GM23338 (cell line): ENCODE measurements around the gene MRE11. TPM values are rescaled to one million over a fixed set of nuclear protein-coding genes. Genes with fewer than 3 reads are reported as not detected.

Experiments used
- ATAC-seq: fragments of 200-7000 bp; cut with Tn5 transposase; 3 replicates; pipeline ENCODE4 v1.9.1; 2020
- DNase-seq: peaks from one replicate; pipeline ENCODE4 v3.0.0-alpha.2; 2015; ENCODE audit warnings: low spot score
- H2AFZ ChIP-seq: fragments of 200-600 bp; sonication (generic); 2 replicates; pipeline ENCODE4 v1.8.0; 2016; ENCODE audit warnings: antibody characterized with exemption, mild to moderate bottlenecking, moderate library complexity
- H3F3A ChIP-seq: fragments of 200-600 bp; sonication (generic); replicated peaks from 2 replicates; pipeline ENCODE4 v1.8.0; 2017; ENCODE audit warnings: antibody characterized with exemption, mixed run types, low read depth
- H3K27ac ChIP-seq: fragments of 200-600 bp; sonication (generic); 2 replicates; pipeline ENCODE4 v1.6.1; 2016; ENCODE audit warnings: low read depth
- H3K27me3 ChIP-seq: fragments of 200-600 bp; sonication (generic); 2 replicates; pipeline ENCODE4 v1.8.0; 2016; ENCODE audit warnings: mild to moderate bottlenecking, mixed run types, moderate library complexity; ENCODE audit not compliant: insufficient read depth
- H3K36me3 ChIP-seq: fragments of 200-600 bp; sonication (generic); 2 replicates; pipeline ENCODE4 v1.8.0; 2016; ENCODE audit warnings: mild to moderate bottlenecking; ENCODE audit not compliant: insufficient read depth
- H3K4me1 ChIP-seq: fragments of 200-600 bp; sonication (generic); 2 replicates; pipeline ENCODE4 v1.8.0; 2016; ENCODE audit warnings: mild to moderate bottlenecking, moderate library complexity; ENCODE audit not compliant: insufficient read depth
- H3K4me2 ChIP-seq: fragments of 200-600 bp; sonication (generic); 2 replicates; pipeline ENCODE4 v1.7.1; 2017; ENCODE audit warnings: mixed run types
- H3K4me3 ChIP-seq: fragments of 200-600 bp; sonication (generic); 2 replicates; pipeline ENCODE4 v1.6.1; 2016; ENCODE audit warnings: mixed run types
- H3K79me2 ChIP-seq: fragments of 200-600 bp; sonication (generic); replicated peaks from 2 replicates; pipeline ENCODE4 v1.8.0; 2017; ENCODE audit warnings: mild to moderate bottlenecking; ENCODE audit not compliant: insufficient read depth
- H3K9me2 ChIP-seq: fragments of 200-600 bp; sonication (generic); 2 replicates; pipeline ENCODE4 v1.8.0; 2017; ENCODE audit not compliant: insufficient read depth
- H4K20me1 ChIP-seq: fragments of 200-600 bp; sonication (generic); replicated peaks from 2 replicates; pipeline ENCODE4 v1.8.0; 2017; ENCODE audit warnings: mild to moderate bottlenecking; ENCODE audit not compliant: insufficient read depth
- H3K27ac Mint-ChIP-seq: 2 replicates; pipeline ENCODE4 v1.8.0; 2020; ENCODE audit warnings: inconsistent platforms, mild to moderate bottlenecking, moderate library complexity, mixed read lengths
- H3K27me3 Mint-ChIP-seq: 3 replicates; pipeline ENCODE4 v1.8.0; 2022; ENCODE audit warnings: low read depth, mild to moderate bottlenecking, moderate library complexity, mixed read lengths, inconsistent platforms; ENCODE audit not compliant: insufficient read depth, poor library complexity
- H3K36me3 Mint-ChIP-seq: 3 replicates; pipeline ENCODE4 v1.8.0; 2021; ENCODE audit warnings: low read depth, mild to moderate bottlenecking, inconsistent platforms, moderate library complexity, mixed read lengths
- H3K4me1 Mint-ChIP-seq: 3 replicates; pipeline ENCODE4 v1.8.0; 2020; ENCODE audit warnings: mild to moderate bottlenecking, inconsistent platforms, mixed read lengths
- H3K4me3 Mint-ChIP-seq: 3 replicates; pipeline ENCODE4 v1.8.0; 2021; ENCODE audit warnings: moderate library complexity, mild to moderate bottlenecking, inconsistent platforms, mixed read lengths
- H3K9me3 Mint-ChIP-seq: 3 replicates; pipeline ENCODE4 v1.8.0; 2020; ENCODE audit warnings: moderate library complexity, mild to moderate bottlenecking, inconsistent platforms, mixed read lengths
- EZH2 ChIP-seq: fragments of 200-600 bp; sonication (generic); IDR thresholded peaks from one replicate; pipeline ENCODE4 v1.8.0; 2017; ENCODE audit warnings: antibody characterized with exemption, mild to moderate bottlenecking, low read depth; ENCODE audit not compliant: unreplicated experiment
- JUNB ChIP-seq: IDR thresholded peaks from one replicate; pipeline ENCODE4 v1.6.1; 2016; ENCODE audit warnings: antibody characterized with exemption; ENCODE audit not compliant: unreplicated experiment
- NANOG ChIP-seq: IDR thresholded peaks from 2 replicates; pipeline ENCODE4 v1.6.1; 2016; ENCODE audit warnings: antibody characterized with exemption, borderline replicate concordance
- POLR2AphosphoS5 ChIP-seq: IDR thresholded peaks from 2 replicates; pipeline ENCODE4 v1.6.1; 2016; ENCODE audit warnings: antibody characterized with exemption, low read depth
- STAT1 ChIP-seq: IDR thresholded peaks from one replicate; pipeline ENCODE4 v1.6.1; 2016; ENCODE audit warnings: antibody characterized with exemption; ENCODE audit not compliant: unreplicated experiment
- ZNF331 ChIP-seq: fragments of 250-450 bp; sonication (Bioruptor Pico); IDR thresholded peaks from 2 replicates; pipeline ENCODE4 v1.5.0; 2020; ENCODE audit warnings: low read depth, mild to moderate bottlenecking, moderate library complexity
- polyA plus RNA-seq: library from polyadenylated mRNA; unstranded; fragments of >200 nt; fragmentation: Nextera tagmentation; extraction: Ambion mirVana; gene quantifications from 2 replicates; pipeline ENCODE4 v1.2.1, GENCODE V29; 2016
- total RNA-seq: library from RNA; depleted of rRNA; stranded (reverse); fragments of >200 nt; shearing (Covaris generic); gene quantifications from 2 replicates; pipeline ENCODE4 v1.2.3, GENCODE V29; 2014
- TF ChIP-seq, protein P1 (sequence below): fragments of 250-450 bp; sonication (Bioruptor Pico); IDR thresholded peaks from 2 replicates; pipeline ENCODE4 v1.5.0; 2020; ENCODE audit warnings: mild to moderate bottlenecking, moderate library complexity
- TF ChIP-seq, protein P2 (sequence below), 2 experiments: fragments of 200-600 bp in 1 of 2; sonication (generic) in 1 of 2; conservative IDR thresholded peaks; 2 replicates each; pipeline versions ENCODE4 v1.5.1 to v1.6.1; 2016 to 2017; ENCODE audit warnings: antibody characterized with exemption in 2 of 2, low read depth in 2 of 2, mild to moderate bottlenecking in 2 of 2, moderate library complexity in 1 of 2

The MRE11 gene
- total and polyA plus RNA-seq, 2 experiments from 2014 or later: 23.3 to 38.5 TPM

DNA sequence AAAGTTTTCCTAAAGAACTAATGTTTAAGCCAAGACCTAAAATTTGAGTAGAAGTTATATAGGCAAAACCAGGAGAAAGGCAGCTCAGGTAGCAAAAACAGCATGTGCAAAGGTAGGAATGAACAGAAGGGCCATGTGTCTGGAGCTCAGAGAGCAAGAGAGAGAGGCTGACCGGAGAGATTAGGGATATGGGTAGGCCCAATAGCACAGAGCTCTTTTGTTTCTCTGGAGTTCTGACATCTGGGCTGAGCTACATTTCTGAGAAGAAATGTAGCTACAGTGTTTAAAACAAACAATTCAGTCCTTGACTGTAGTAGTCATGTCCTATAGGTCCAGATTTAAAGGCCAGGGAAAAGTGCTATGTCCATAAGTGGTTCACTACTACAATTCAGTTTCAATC is 23.1 kb upstream of the MRE11 start (continued):
- TF ChIP-seq, protein P1, sequence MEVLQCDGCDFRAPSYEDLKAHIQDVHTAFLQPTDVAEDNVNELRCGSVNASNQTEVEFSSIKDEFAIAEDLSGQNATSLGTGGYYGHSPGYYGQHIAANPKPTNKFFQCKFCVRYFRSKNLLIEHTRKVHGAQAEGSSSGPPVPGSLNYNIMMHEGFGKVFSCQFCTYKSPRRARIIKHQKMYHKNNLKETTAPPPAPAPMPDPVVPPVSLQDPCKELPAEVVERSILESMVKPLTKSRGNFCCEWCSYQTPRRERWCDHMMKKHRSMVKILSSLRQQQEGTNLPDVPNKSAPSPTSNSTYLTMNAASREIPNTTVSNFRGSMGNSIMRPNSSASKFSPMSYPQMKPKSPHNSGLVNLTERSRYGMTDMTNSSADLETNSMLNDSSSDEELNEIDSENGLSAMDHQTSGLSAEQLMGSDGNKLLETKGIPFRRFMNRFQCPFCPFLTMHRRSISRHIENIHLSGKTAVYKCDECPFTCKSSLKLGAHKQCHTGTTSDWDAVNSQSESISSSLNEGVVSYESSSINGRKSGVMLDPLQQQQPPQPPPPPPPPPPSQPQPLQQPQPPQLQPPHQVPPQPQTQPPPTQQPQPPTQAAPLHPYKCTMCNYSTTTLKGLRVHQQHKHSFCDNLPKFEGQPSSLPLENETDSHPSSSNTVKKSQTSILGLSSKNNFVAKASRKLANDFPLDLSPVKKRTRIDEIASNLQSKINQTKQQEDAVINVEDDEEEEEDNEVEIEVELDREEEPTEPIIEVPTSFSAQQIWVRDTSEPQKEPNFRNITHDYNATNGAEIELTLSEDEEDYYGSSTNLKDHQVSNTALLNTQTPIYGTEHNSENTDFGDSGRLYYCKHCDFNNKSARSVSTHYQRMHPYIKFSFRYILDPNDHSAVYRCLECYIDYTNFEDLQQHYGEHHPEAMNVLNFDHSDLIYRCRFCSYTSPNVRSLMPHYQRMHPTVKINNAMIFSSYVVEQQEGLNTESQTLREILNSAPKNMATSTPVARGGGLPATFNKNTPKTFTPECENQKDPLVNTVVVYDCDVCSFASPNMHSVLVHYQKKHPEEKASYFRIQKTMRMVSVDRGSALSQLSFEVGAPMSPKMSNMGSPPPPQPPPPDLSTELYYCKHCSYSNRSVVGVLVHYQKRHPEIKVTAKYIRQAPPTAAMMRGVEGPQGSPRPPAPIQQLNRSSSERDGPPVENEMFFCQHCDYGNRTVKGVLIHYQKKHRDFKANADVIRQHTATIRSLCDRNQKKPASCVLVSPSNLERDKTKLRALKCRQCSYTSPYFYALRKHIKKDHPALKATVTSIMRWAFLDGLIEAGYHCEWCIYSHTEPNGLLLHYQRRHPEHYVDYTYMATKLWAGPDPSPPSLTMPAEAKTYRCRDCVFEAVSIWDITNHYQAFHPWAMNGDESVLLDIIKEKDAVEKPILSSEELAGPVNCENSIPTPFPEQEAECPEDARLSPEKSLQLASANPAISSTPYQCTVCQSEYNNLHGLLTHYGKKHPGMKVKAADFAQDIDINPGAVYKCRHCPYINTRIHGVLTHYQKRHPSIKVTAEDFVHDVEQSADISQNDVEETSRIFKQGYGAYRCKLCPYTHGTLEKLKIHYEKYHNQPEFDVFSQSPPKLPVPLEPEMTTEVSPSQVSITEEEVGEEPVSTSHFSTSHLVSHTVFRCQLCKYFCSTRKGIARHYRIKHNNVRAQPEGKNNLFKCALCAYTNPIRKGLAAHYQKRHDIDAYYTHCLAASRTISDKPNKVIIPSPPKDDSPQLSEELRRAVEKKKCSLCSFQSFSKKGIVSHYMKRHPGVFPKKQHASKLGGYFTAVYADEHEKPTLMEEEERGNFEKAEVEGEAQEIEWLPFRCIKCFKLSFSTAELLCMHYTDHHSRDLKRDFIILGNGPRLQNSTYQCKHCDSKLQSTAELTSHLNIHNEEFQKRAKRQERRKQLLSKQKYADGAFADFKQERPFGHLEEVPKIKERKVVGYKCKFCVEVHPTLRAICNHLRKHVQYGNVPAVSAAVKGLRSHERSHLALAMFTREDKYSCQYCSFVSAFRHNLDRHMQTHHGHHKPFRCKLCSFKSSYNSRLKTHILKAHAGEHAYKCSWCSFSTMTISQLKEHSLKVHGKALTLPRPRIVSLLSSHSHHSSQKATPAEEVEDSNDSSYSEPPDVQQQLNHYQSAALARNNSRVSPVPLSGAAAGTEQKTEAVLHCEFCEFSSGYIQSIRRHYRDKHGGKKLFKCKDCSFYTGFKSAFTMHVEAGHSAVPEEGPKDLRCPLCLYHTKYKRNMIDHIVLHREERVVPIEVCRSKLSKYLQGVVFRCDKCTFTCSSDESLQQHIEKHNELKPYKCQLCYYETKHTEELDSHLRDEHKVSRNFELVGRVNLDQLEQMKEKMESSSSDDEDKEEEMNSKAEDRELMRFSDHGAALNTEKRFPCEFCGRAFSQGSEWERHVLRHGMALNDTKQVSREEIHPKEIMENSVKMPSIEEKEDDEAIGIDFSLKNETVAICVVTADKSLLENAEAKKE (CRISPR knock-in tag): no peak

DNA sequence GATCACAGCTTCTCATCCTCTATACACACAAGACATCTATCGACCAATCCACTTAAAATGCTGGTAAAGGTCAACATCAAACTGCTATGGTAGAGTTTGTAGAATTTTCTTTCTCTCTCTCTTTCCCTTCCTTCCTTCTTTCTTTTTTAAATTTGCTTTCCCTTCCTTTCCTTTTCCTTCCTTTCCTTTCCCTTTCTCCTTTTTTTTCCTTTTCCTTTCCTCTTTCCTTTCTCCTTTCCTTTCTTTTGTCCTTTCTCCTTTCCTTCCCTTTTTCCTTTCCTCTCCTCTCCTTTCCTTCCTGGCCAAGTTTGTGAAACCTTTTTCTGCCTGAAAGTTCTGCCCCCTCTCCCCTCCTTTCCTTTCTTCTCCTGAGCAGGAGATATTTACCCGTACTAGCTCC is 21.8 kb upstream of the MRE11 start:
- peaks cover 3% of the 10 kb centered on the region; the same call in 1 of the 3 replicates for H3K9me3 Mint-ChIP-seq
- H4K20me1 ChIP-seq: no peaks in the 10 kb centered on the region
- H3K4me3 Mint-ChIP-seq: no peak overlapping the region
- peaks cover 19% of the 10 kb centered on the region for H3K27me3 Mint-ChIP-seq
- H3K36me3 ChIP-seq: no peaks in the 10 kb centered on the region
- no peaks in the 10 kb centered on the region for H3K79me2 ChIP-seq
- peaks cover 10% of the 10 kb centered on the region; the same call in 1 of the 2 replicates for H3K4me1 ChIP-seq
- no peaks in the 10 kb centered on the region for H3F3A ChIP-seq
- H2AFZ ChIP-seq: no peak overlapping the region
- H3K27me3 ChIP-seq: peaks cover 29% of the 10 kb centered on the region
- no peak for ATAC-seq
- H3K36me3 Mint-ChIP-seq: no peaks in the 10 kb centered on the region
- no peak for DNase-seq
- no peak overlapping the region for H3K27ac ChIP-seq
- H3K4me1 Mint-ChIP-seq: peaks cover 7% of the 10 kb centered on the region; the same call in 2 of the 3 replicates
- H3K27ac Mint-ChIP-seq: no peak overlapping the region
- H3K9me2 ChIP-seq: no peaks in the 10 kb centered on the region
- H3K4me2 ChIP-seq: no peak overlapping the region
- H3K4me3 ChIP-seq: no peak overlapping the region
- TF ChIP-seq, protein P2, sequence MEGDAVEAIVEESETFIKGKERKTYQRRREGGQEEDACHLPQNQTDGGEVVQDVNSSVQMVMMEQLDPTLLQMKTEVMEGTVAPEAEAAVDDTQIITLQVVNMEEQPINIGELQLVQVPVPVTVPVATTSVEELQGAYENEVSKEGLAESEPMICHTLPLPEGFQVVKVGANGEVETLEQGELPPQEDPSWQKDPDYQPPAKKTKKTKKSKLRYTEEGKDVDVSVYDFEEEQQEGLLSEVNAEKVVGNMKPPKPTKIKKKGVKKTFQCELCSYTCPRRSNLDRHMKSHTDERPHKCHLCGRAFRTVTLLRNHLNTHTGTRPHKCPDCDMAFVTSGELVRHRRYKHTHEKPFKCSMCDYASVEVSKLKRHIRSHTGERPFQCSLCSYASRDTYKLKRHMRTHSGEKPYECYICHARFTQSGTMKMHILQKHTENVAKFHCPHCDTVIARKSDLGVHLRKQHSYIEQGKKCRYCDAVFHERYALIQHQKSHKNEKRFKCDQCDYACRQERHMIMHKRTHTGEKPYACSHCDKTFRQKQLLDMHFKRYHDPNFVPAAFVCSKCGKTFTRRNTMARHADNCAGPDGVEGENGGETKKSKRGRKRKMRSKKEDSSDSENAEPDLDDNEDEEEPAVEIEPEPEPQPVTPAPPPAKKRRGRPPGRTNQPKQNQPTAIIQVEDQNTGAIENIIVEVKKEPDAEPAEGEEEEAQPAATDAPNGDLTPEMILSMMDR (conservative IDR thresholded peaks at IDR 0.05; ENCODE audit: low read depth in 2 of 2): no peak
- TF ChIP-seq JUNB: no peak
- no peak for TF ChIP-seq EZH2
- TF ChIP-seq, protein P1 (CRISPR knock-in tag): no peak
- TF ChIP-seq STAT1: no peak
- TF ChIP-seq POLR2AphosphoS5: no peak
- no peak for TF ChIP-seq NANOG
- TF ChIP-seq ZNF331 (CRISPR knock-in tag): no peak
